HG02870 (cell line): ENCODE data around the gene CCDC7.
"Not testable (repeated sequence)": the region's sequence is repeated elsewhere in the genome, so short reads cannot be mapped to it uniquely, and the experiment has no call there.

Source experiments
- ATAC-seq: cut with Tn5 transposase; IDR thresholded peaks from one replicate; pipeline ENCODE4 v1.9.1; 2021; ENCODE audit warnings: mild to moderate bottlenecking, moderate library complexity; ENCODE audit not compliant: unreplicated experiment

The CCDC7 gene

DNA sequence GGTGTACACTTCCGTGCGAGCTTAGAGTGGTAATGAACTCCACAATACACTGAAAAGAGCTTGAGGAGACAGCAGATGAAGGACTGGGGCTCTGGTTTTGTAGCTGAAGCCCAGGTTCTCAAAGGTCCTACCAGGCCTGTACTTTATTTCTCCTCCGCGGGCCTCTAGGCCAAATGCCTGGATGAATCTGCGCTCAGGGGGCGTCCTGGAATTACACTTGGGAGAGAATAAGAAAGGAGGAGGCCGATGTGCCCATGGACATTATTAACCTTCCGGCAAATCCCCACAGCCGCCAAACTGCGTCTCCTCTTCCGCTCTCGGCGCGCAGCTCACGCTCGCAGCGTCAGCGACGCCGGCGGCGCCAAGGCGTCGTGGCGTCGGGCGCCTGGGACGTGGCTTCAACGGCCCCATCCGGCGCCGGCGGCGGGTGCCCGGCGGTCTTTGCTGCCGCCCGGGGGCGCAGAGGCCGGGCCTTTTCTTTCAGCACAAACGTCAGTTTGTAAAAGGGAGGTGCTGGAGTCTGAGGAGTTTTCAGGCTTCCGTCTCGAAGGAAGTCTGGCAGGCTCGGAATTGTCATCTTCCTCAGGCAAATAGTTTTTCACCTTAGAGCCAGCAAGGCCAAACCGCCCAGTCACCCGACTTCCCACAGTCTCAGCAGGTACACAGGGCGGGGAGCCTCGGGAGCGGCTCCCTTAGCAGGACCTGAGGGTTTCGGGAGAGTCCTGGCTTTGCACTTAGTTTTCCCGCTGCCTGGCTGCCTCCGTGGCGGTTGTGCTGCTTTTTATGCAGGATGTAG, at the start of gene CCDC7:
CCDC7 (plus strand) TSS at position 401 of the 796 bp plus-strand sequence. CDS start 5,503 bp downstream, outside the sequence.
- peak; percentile 94 for ATAC-seq

DNA sequence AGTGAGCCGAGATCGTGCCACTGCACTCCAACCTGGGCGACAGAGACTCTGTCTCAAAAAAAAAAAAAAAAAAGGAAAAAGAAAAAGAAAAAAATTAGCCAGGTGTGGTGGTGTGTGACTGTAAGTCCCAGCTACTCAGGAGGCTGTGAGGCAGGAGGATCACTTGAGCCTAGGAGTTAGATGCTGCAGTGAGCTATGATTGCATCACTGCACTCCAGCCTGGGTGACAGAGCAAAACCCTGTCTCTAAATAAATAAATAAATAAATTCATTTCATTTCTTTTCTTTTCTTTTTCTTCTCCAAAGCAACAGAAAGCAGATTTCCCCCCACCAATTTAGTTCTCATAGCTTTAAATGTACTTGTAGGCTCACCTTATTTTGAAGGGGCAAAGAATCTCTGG, 48.8 kb upstream of the CCDC7 start:
- not testable (repeated sequence) for ATAC-seq

DNA sequence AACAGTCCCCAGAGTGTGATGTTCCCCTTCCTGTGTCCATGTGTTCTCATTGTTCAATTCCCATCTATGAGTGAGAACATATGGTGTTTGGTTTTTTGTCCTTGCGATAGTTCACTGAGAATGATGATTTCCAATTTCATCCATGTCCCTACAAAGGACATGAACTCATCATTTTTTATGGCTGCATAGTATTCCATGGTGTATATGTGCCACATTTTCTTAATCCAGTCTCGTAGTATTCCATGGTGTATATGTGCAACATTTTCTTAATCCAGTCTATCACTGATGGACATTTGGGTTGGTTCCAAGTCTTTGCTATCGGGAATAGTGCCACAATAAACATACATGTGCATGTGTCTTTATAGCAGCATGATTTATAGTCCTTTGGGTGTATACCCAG, 46.2 kb upstream of the CCDC7 start:
- not testable (repeated sequence) for ATAC-seq

DNA sequence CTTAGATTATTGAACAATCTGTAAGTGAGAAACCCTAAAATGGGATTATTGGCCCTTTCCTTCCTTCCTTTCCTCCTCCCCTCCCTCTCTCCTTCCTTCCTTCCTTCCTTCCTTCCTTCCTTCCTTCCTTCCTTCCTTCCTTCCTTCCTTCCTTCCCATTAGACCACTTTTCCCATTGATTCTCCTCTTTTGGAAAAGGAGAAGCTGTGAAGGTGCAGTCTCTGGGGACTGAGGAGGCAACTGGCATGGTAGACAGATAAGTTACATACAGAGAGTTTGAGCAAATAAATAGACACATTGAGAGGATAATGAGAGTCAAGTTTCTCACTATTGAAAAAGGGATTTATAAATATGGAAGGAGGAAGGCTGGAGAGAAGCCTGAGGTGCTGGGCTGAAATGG, 45.0 kb upstream of the CCDC7 start:
- no peak for ATAC-seq

DNA sequence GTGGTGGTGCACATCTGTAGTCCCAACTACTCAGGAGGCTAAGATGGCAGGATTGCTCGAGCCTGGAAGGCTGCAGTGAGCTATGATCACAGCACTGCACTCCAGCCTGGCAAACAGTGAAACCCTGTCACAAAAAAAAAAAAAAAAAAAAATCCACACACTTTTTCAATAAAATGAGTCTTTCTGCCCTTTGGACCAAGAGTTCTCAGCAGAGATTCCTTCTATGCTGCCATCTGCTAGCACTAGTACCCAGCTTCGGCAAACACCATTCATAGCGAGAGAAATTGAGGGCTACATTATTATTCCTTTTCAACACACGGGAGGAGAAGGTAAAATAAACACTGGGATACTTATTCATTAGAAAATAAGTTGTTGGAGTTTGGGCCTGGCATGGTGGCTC, 43.4 kb upstream of the CCDC7 start:
- no peak for ATAC-seq

DNA sequence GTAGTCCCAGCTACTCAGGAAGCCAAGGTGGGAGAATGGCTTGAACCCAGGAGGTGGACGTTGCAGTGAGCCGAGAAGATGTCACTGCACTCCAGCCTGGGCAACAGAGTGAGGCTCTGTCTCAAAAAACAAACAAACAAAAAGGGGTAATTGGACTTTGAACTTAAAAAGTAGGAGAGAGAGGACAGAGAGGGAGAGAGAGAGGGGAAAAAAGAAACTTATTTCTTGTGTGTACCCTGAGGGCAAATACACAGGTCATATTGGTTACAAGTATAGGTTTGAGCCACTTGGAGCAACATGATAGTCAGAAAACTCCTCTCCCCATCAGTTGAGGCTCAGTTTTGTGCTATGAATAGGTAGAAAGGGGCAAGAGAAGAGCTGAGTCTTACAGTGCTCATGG, 42.8 kb upstream of the CCDC7 start:
- no peak for ATAC-seq

DNA sequence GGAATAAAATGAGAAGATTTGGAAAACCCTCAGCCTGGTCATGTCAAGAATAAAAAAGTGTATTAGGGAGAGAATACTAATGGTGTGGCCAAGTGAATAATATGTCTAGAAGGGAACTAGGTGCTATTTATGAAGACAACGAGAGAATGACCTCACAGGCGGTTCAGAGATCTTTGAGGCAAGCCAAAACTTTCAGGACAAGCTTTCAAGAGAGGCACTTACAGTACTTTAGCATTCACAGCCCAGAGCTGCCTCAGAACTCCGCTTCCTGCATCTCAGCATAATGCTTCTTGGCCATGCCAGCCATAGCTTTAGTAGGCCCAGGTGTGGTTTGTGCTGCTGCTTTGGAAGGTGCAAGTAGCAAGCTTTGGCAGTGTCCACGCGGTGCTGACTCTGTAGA, 37.2 kb upstream of the CCDC7 start:
- no peak for ATAC-seq

DNA sequence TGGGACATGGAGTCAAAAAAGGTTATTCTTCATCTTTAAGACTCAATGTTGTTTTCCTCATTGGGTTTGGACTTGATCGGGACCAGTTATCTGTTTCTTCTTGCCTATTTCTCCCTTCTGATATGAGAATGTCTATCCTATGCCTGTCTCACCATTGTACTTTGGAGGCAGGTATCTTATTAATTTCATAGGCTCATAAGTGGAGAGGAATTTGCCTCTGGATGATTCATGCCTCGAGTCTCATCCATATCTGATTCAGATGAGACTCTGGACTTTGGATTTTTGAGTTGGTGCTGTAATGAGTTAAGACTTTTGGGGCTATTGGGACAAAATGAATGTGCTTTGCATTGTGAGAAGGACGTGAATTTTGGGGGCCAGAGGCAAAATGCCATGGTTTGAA, 36.2 kb upstream of the CCDC7 start:
- no peak for ATAC-seq

DNA sequence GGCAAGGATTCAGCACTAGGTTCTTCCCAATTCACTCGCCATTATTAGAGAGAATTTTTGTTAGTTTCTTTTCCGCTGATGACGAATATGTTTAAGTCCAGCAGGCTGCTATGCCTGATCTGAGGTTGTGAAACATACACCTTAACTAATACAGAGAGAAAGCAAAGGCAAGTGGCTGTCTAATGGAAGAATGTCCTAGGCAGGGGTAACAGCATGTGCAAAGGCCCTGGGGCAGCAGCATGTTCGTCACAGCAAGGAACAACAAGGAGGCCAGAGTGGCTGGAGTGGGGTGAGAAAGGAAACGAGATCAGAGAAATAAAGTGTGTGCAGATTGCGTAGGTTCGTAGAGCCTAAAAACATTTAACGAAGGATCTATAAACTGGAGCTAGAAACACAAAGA, 35.4 kb upstream of the CCDC7 start:
- ATAC-seq = no peak

DNA sequence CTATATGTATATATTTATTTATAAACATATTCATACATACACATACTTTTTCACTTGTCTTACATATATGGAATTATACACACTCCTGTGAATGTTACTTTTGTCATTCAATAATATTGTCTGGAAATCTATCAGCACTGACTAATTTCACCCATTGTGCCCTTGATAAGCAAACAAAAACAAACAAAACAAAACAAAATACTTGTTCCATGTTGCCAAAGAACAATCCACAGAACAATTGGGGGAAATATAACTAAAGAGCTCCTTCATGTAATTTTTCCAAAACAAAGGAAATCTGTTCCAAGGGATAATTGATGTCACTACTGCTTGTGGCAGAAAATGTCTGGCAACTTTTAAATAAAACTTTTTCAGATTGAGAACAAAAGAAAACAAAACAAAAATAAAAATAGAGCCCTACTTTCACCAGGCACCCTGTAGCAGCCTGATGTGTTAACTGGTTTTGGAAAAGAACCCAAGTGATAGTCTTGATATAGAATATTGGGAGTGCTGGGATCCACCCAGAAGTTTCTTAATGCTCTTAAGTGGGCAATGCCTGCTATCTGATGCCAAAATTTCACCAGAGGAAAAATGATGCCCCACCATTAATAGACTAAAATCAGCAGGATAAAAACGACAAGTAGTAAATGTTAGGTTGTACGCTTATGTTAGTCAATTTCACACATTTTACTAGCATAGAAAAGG, 34.0 kb upstream of the CCDC7 start:
- no peak for ATAC-seq

DNA sequence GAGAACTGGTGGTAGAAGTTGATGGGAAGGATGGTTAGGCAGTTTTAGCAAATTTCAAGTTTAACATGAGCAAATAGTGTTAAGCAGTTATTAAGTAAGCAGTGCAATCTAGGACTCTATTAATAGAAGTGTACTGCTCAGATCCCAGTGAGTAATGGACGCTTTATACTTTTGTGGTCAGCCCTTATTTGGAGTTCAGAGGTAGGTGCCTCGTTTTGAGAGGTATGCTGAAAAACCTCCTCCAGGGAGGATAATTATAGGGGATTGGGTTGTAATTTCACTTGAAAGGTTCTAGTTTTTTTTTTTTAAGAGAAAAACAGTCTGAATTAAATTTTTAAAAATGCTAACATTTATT, 33.5 kb upstream of the CCDC7 start:
- no peak for ATAC-seq

DNA sequence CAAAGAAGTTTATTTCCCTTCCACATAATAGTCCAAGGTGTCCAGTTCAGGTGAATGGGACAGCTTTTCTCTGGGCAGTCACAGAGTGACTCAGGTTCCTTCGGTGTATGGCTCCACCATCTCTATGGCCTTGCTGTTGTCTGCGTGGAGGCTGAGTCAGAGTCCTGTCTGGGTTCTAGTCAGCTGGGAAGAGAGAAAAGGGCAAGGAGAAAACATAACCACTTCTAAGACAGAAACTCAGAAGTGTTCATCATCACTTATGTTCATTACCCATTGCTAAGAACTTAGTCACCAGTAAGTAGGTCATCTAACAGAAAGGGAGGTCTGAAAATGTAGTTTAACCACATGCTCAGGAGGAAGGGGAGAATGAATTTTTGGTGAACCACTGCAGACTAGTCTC, 32.4 kb upstream of the CCDC7 start:
- ATAC-seq = peak; percentile 37

DNA sequence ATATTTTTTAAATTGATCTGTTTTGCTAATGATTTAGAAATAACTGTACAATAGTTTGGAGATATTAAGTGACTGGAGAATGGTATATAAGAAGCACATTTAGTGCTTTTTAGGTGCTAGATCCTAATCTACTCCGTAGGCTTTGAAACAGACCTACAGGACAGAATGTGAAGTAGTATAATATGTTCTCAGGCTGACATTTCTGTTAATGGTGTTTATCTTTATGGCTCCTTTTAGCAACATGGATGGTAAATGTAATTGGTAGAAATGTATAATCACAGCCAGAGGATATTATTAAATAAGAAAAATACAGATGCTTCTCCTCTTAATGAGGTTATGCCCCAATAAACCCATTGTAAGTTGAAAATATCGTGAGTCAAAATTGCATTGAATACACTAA, 30.6 kb upstream of the CCDC7 start:
- ATAC-seq = no peak

DNA sequence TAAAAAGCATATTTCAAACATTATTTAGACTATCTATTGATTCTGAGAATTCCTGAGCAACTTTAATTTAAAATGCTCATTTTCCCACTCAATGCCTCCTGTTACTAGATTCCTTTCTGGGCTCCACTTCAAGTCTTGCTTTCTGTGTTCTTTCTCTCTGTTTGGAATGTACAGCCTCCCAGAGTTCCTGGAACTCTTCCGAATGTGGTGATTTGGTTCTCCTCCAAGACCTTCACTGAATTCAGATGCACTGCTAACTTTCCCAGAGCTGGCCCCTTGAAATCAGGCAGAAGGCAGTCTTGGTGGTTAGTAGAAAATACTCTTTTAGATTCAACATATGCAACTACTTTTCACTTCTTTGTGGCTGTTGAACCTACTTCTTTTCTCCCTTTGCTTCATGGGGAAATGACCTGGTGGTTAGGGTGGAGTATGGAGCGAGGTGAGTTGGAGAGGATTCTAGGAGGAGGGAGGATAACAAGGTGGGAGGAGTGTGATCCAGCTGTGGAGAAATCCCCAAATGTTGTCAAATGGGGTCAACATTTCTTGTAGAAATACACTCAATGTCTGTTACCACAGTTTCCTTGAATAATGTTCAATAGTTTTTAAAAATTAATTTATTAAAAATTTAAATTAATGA, 27.9 kb upstream of the CCDC7 start:
- ATAC-seq = no peak

DNA sequence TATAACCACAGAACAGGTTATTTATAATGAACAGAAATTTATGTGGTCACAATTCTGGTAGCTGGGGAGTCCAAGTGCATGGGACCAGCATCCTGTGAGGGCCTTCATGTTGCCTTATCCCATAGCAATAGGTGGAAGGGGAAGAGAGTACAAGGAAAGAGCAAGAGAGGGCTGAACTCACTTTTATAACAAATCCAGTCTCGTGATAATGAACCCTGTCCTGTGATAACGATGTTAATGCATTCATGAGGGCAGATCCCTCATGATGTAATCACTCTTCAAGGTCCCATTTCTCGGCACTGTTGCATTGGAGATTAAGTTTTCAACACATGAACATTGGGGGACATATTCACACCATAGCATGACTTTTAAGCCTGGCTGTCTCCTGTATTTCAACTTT, 27.4 kb upstream of the CCDC7 start:
- no peak for ATAC-seq

DNA sequence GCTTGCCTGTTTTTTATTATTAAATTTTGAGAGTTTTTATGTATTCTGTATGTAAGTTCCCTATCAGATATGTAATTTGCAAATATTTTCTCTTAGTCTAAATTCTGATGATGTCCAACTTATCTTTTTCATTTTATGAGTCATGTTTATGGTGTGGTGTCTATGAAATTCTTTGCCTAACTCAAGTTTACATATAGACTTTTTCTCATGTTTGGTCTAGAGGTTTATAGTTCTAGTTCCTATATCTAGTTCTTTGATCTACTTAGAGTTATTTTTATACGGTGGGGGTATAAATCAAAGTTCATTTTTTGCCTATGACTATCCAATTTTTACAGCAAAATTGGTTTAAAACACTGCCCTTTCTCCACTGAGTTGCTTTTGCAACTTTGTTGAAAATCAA, 26.3 kb upstream of the CCDC7 start:
- no peak for ATAC-seq

DNA sequence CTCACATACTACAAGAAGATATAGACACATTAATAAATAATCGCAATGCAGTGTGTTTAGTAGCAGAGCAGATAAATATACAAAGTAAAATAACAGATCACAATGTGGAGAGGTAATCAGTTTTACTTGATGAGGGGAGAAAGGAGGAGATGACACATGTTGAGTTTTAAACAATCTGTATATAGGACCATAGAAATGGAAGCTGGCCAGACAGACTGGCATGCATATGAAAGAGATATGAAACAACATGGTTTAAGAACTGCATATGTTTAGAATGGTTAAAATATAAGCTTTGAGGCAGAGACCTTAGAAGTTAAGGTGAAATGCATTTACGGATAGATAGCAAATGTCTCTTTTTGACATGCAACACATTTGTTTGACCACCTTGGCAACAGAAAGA, 19.8 kb upstream of the CCDC7 start:
- ATAC-seq = no peak

DNA sequence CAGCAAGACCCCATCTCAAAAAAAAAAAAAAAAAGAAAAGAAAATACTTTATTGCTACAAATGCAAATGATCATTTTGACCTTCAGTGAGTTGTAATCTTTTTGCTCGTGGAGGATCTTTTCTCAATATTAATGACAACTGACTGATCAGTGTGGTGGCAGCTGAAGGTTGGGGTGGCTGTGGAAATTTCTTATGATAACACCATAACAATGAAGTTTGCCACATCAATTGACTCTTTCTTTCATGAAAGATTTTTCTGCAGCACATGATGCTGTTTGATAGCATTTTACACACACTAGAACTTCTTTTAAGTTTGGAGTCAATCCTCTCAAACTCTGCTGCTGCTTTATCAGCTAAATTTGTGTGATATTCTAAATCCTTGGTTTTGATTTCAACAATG, 12.4 kb upstream of the CCDC7 start:
- ATAC-seq = no peak

DNA sequence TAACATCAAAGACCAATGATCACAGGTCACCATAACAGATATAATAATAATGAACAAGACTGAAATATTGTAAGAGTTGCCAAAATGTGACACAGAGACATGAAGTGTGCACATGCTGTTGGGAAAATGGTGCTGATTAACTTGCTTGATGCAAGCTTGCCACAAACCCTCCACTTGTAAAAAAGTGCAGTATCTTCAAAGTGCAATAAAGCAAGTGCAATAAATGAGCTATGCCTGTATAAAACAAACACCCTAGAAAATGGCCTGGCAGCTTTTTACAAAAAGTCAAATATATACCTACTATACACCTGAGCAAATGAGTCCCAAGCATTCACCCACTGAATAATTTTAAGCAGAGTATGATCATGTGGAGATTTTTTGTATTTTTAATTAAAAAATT, 9.7 kb upstream of the CCDC7 start:
- no peak for ATAC-seq

DNA sequence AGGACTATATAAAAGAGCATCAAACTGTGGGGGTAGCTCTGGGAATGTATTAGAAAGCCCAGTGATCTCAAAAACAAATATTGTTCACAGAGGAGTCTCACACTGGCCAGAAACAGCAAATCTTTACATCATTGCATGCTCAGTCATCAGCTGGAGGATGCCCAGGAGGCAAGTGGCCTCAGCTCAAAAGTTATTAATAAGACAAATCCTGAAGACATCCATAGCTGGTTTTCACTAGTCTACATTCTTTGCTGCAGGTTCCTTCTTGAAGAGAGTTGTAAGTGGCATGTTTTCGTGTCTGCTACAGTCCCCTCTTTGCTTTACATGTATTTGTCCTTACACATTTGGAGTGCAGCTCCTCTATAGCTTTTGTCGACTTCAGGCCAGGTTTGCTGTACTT, 8.6 kb upstream of the CCDC7 start:
- no peak for ATAC-seq

DNA sequence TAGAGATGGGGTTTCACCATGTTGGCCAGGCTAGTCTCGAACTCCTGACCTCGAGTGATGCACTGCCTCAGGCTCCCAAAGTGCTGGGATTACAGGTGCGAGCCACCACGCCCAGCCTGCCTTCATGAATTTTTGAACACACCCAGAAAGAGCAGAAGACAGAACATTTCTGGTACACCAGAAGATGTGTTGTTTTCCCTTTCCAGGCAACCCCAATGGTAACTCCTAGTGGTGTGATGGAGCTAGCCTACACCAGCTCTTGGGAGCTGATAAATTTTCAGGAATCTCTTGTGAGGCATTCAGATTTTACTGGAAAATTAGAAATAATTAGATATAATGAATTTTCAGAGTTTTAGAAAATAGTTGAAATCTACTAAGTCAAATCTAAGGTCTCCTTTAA, 904 bp upstream of the CCDC7 start:
- ATAC-seq = no peak
